NCI-H2196 treated with DMSO at 0.1 percent for 48 hours (cell line): ENCODE data around the gene MIEN1.
"Not testable (repeated sequence)": the region's sequence is repeated elsewhere in the genome, so short reads cannot be mapped to it uniquely, and the experiment has no call there.

Experiments
- DNase-seq: peaks from one replicate; lab custom pipeline; 2025; ENCODE audit not compliant: unreplicated experiment; lab: John Stamatoyannopoulos, UW

Gene MIEN1

GRCh38 chr17:39756380-39757079 lies 26.2 kb upstream of the MIEN1 start:
- DNase-seq: no peak

- no peak for DNase-seq
Measured at GRCh38 chr17:39755554-39756379, 25.4 kb upstream of the MIEN1 start.

- DNase-seq: no peak
Measured at GRCh38 chr17:39754958-39755553, 24.7 kb upstream of the MIEN1 start.

- peak; percentile 76 for DNase-seq
Measured at GRCh38 chr17:39754161-39754957, 24.0 kb upstream of the MIEN1 start.

- DNase-seq: no peak
Measured at GRCh38 chr17:39753514-39754160, 23.3 kb upstream of the MIEN1 start.

- DNase-seq: no peak
Measured at GRCh38 chr17:39752241-39752881, 22.0 kb upstream of the MIEN1 start.

GRCh38 chr17:39751637-39752036 lies 21.3 kb upstream of the MIEN1 start:
- DNase-seq: no peak

- DNase-seq: no peak
Measured at GRCh38 chr17:39751016-39751543, 20.7 kb upstream of the MIEN1 start.

GRCh38 chr17:39750131-39751015 lies 20.0 kb upstream of the MIEN1 start:
- no peak for DNase-seq

GRCh38 chr17:39748444-39749034 lies 18.2 kb upstream of the MIEN1 start:
- not testable (repeated sequence) for DNase-seq

GRCh38 chr17:39747745-39748144 lies 17.4 kb upstream of the MIEN1 start:
- DNase-seq: no peak

GRCh38 chr17:39746145-39746461 lies 15.8 kb upstream of the MIEN1 start:
- no peak for DNase-seq

- DNase-seq: no peak
Measured at GRCh38 chr17:39745335-39746144, 15.2 kb upstream of the MIEN1 start.

- no peak for DNase-seq
Measured at GRCh38 chr17:39744836-39745215, 14.5 kb upstream of the MIEN1 start.

- DNase-seq: no peak
Measured at GRCh38 chr17:39744075-39744835, 13.9 kb upstream of the MIEN1 start.

GRCh38 chr17:39742856-39743436 lies 12.6 kb upstream of the MIEN1 start:
- DNase-seq: no peak
